Mesenchymal stem cell (in vitro differentiated cells and primary cell): ENCODE results near the gene BCL2L12.

Experiments
- DNase-seq: peaks from one replicate; pipeline ENCODE4 v3.0.0-alpha.2; 2013
- H2AFZ ChIP-seq: one replicate; pipeline ENCODE4 v1.6.1; 2013; ENCODE audit warnings: low read depth, mild to moderate bottlenecking, control low read depth, inconsistent platforms, low read length, moderate library complexity
- H2AK5ac ChIP-seq: 2 replicates; pipeline ENCODE4 v1.6.1; 2013; ENCODE audit warnings: low read length, moderate library complexity, mild to moderate bottlenecking, inconsistent platforms; ENCODE audit not compliant: severe bottlenecking
- H2BK120ac ChIP-seq: one replicate; pipeline ENCODE4 v1.6.1; 2013; ENCODE audit warnings: low read depth, mild to moderate bottlenecking, inconsistent platforms, low read length, moderate library complexity
- H2BK12ac ChIP-seq, 2 experiments: one replicate each; pipeline ENCODE4 v1.6.1; 2013; ENCODE audit warnings: inconsistent platforms in 2 of 2, low read length in 2 of 2, mild to moderate bottlenecking in 2 of 2, moderate library complexity in 2 of 2, control low read depth in 1 of 2
- H2BK15ac ChIP-seq: one replicate; pipeline ENCODE4 v1.6.1; 2013; ENCODE audit warnings: mild to moderate bottlenecking, low read depth, inconsistent platforms; ENCODE audit not compliant: poor library complexity, severe bottlenecking
- H2BK5ac ChIP-seq: 2 replicates; pipeline ENCODE4 v1.6.1; 2013; ENCODE audit warnings: low read depth, mild to moderate bottlenecking, low read length, control low read depth, inconsistent platforms; ENCODE audit not compliant: poor library complexity, severe bottlenecking
- H3K14ac ChIP-seq, 2 experiments: one replicate each; pipeline ENCODE4 v1.6.1; 2013; ENCODE audit warnings: inconsistent platforms in 2 of 2, low read length in 2 of 2, control low read depth in 1 of 2, mild to moderate bottlenecking in 1 of 2, moderate library complexity in 1 of 2
- H3K18ac ChIP-seq, 2 experiments: one replicate each; pipeline ENCODE4 v1.6.1; 2013; ENCODE audit warnings: inconsistent platforms in 2 of 2, low read length in 2 of 2, control low read depth in 1 of 2, low read depth in 1 of 2, mild to moderate bottlenecking in 1 of 2
- H3K23ac ChIP-seq, 2 experiments: one replicate each; pipeline ENCODE4 v1.6.1; 2013; ENCODE audit warnings: inconsistent platforms in 2 of 2, low read length in 2 of 2, mild to moderate bottlenecking in 2 of 2, moderate library complexity in 2 of 2, control low read depth in 1 of 2
- H3K27ac ChIP-seq: 2 replicates; pipeline ENCODE4 v1.5.1; 2013; ENCODE audit warnings: mild to moderate bottlenecking, moderate library complexity, low read length, control low read depth, inconsistent platforms; ENCODE audit not compliant: poor library complexity, severe bottlenecking
- H3K27me3 ChIP-seq, 2 experiments: 2 replicates each; pipeline versions ENCODE4 v1.6.1 to v1.7.0; 2013; ENCODE audit warnings: low read length in 2 of 2, mild to moderate bottlenecking in 2 of 2, moderate library complexity in 2 of 2, control low read depth in 1 of 2, inconsistent platforms in 1 of 2; ENCODE audit not compliant: control insufficient read depth in 1 of 2, insufficient read depth in 1 of 2
- H3K36me3 ChIP-seq, 2 experiments: 2 replicates each; pipeline versions ENCODE4 v1.6.1 to v1.7.0; 2013; ENCODE audit warnings: low read length in 2 of 2, control low read depth in 1 of 2, inconsistent platforms in 1 of 2, low read depth in 1 of 2, mild to moderate bottlenecking in 1 of 2; ENCODE audit not compliant: insufficient read depth in 2 of 2, control insufficient read depth in 1 of 2
- H3K4ac ChIP-seq, 2 experiments: one replicate each; pipeline ENCODE4 v1.6.1; 2013; ENCODE audit warnings: inconsistent platforms in 2 of 2, low read length in 2 of 2, mild to moderate bottlenecking in 2 of 2, moderate library complexity in 2 of 2, control low read depth in 1 of 2, low read depth in 1 of 2
- H3K4me1 ChIP-seq: 2 replicates; pipeline ENCODE4 v1.6.1; 2013; ENCODE audit warnings: low read depth, low read length, control low read depth; ENCODE audit not compliant: control insufficient read depth, insufficient read depth
- H3K4me2 ChIP-seq: 2 replicates; pipeline ENCODE4 v1.6.1; 2013; ENCODE audit warnings: low read length, mild to moderate bottlenecking, inconsistent platforms; ENCODE audit not compliant: poor library complexity, severe bottlenecking
- H3K4me3 ChIP-seq, 2 experiments: 2 replicates each; pipeline versions ENCODE4 v1.5.1 to v1.7.0; 2013; ENCODE audit warnings: low read length in 2 of 2, mild to moderate bottlenecking in 2 of 2, control low read depth in 1 of 2, low read depth in 1 of 2; ENCODE audit not compliant: insufficient read depth in 1 of 2
- H3K79me1 ChIP-seq: replicated peaks from 2 replicates; pipeline ENCODE4 v1.6.1; 2013; ENCODE audit warnings: mild to moderate bottlenecking, control low read depth, low read length, inconsistent platforms; ENCODE audit not compliant: poor library complexity, severe bottlenecking
- H3K9ac ChIP-seq: 2 replicates; pipeline ENCODE4 v1.7.0; 2013; ENCODE audit warnings: mild to moderate bottlenecking, low read length, moderate library complexity
- H3K9me3 ChIP-seq: 2 replicates; pipeline ENCODE4 v1.7.0; 2013; ENCODE audit warnings: mild to moderate bottlenecking, low read length; ENCODE audit not compliant: control insufficient read depth
- H4K8ac ChIP-seq: one replicate; pipeline ENCODE4 v1.6.1; 2013; ENCODE audit warnings: inconsistent platforms, mild to moderate bottlenecking, low read length, moderate library complexity
- H4K91ac ChIP-seq: one replicate; pipeline ENCODE4 v1.6.1; 2013; ENCODE audit warnings: mild to moderate bottlenecking, low read length, inconsistent platforms
- WGBS: methylation state at CpG from one replicate; pipeline ENCODE4 v1.1.7; 2013; ENCODE audit warnings: mixed read lengths; 5-methylcytosine and 5-hydroxymethylcytosine counted together

Gene BCL2L12

GRCh38 chr19:49689133-49690078 is 23.7 kb downstream of the BCL2L12 start, which contains the start of gene ADM5:
Gene ADM5 (plus strand): TSS chr19:49689594. CDS start chr19:49689838, 244 bp downstream.
- H3K4me1 ChIP-seq = peaks cover 21% of the 10 kb centered on the region
- H4K8ac ChIP-seq = no peak within 1 kb of the TSS
- H3K27ac ChIP-seq = no peak within 1 kb of the TSS
- DNase-seq = no peak
- peak within 1 kb of the TSS in 1 of 2 experiments; percentile 26 for H3K18ac ChIP-seq
- H3K9ac ChIP-seq = peak within 1 kb of the TSS; percentile 84
- H3K36me3 ChIP-seq = peaks cover 30 to 50% of the 10 kb centered on the region in 2 experiments
- H2BK15ac ChIP-seq = peak within 1 kb of the TSS; percentile 53
- peak within 1 kb of the TSS; percentile 9 to 19 for H3K4ac ChIP-seq
- H3K9me3 ChIP-seq = no peaks in the 10 kb centered on the region
- H2BK5ac ChIP-seq = no peak within 1 kb of the TSS
- no peak within 1 kb of the TSS for H2AFZ ChIP-seq
- peak within 1 kb of the TSS in 1 of 2 experiments; percentile 60 for H2BK12ac ChIP-seq
- no peak within 1 kb of the TSS for H3K14ac ChIP-seq
- 53% methylated on average over 54 of the region's 54 CpGs for WGBS
- H3K4me2 ChIP-seq = peak within 1 kb of the TSS; percentile 78
- no peak within 1 kb of the TSS for H2AK5ac ChIP-seq
- no peak within 1 kb of the TSS for H4K91ac ChIP-seq
- no peak within 1 kb of the TSS for H2BK120ac ChIP-seq
- H3K4me3 ChIP-seq = peak within 1 kb of the TSS in 1 of 2 experiments; percentile 91
- peaks cover 19% of the 10 kb centered on the region for H3K79me1 ChIP-seq
- no peaks in the 10 kb centered on the region for H3K27me3 ChIP-seq
- no peak within 1 kb of the TSS for H3K23ac ChIP-seq

- Histone ChIP-seq H2AK5ac (no peak overlapping the region), H3K79me1 (peaks cover 19% of the 10 kb centered on the region), H2BK12ac (peak overlapping the region in 1 of 2 experiments; percentile 60), H3K27ac (no peak overlapping the region), H2AFZ (peak overlapping the region; percentile 20), H3K14ac (no peak overlapping the region), H4K91ac (no peak overlapping the region), H4K8ac (peak overlapping the region; percentile 78), H3K18ac (peak overlapping the region; percentile 26), H2BK15ac (peak overlapping the region; percentile 53), H2BK5ac (no peak overlapping the region), H3K36me3 (peaks cover 23 to 43% of the 10 kb centered on the region in 2 experiments), H3K23ac (no peak overlapping the region), H3K9me3 (no peaks in the 10 kb centered on the region), H2BK120ac (no peak overlapping the region), H3K4me2 (peak overlapping the region; percentile 78), H3K27me3 (no peaks in the 10 kb centered on the region), H3K4me1 (peaks cover 21% of the 10 kb centered on the region), H3K4me3 (peak overlapping the region; percentile 41 to 91), H3K9ac (peak overlapping the region; percentile 84), H3K4ac (peak overlapping the region; percentile 9 to 19)
- DNase-seq = peak; percentile 22
- WGBS = 30% methylated on average over 31 of the region's 39 CpGs
Measured at GRCh38 chr19:49690079-49690655, 24.4 kb downstream of the BCL2L12 start.

- Histone ChIP-seq H2AFZ (peak within 1 kb of the TSS; percentile 29), H3K14ac (peak within 1 kb of the TSS in 1 of 2 experiments; percentile 37), H3K18ac (peak within 1 kb of the TSS; percentile 26 to 48), H3K79me1 (peaks cover 15% of the 10 kb centered on the region), H3K9ac (peak within 1 kb of the TSS; percentile 84), H3K4me2 (peak within 1 kb of the TSS; percentile 78), H4K8ac (peak within 1 kb of the TSS; percentile 78), H3K4me1 (peaks cover 21% of the 10 kb centered on the region), H3K4ac (peak within 1 kb of the TSS; percentile 19 to 86), H4K91ac (no peak within 1 kb of the TSS), H2BK15ac (peak within 1 kb of the TSS; percentile 53), H3K9me3 (no peaks in the 10 kb centered on the region), H3K27me3 (no peaks in the 10 kb centered on the region), H3K27ac (no peak within 1 kb of the TSS), H3K4me3 (peak within 1 kb of the TSS; percentile 51 to 91), H2BK120ac (no peak within 1 kb of the TSS), H2AK5ac (no peak within 1 kb of the TSS), H2BK5ac (no peak within 1 kb of the TSS), H3K23ac (no peak within 1 kb of the TSS), H2BK12ac (peak within 1 kb of the TSS in 1 of 2 experiments; percentile 60), H3K36me3 (peaks cover 17 to 37% of the 10 kb centered on the region in 2 experiments)
- peak; percentile 85 for DNase-seq
- WGBS = 6% methylated on average over 38 of the region's 38 CpGs
Measured at GRCh38 chr19:49690656-49691242, 25.0 kb downstream of the BCL2L12 start, which contains the start of gene CPT1C. Gene CPT1C (plus strand): TSS chr19:49691116. CDS start chr19:49692253, 1,137 bp downstream.
